OCI-LY1 (cell line): ENCODE measurements around the gene ANKRD60.

Experiments used
- EZH2 ChIP-seq: fragments of 200-600 bp; sonication (generic), shearing (Covaris generic); IDR thresholded peaks from 2 replicates; pipeline ENCODE4 v1.8.0; 2017; ENCODE audit warnings: borderline replicate concordance, mixed run types, mild to moderate bottlenecking, antibody characterized with exemption, low read length, moderate library complexity, mixed read lengths
- TF ChIP-seq, protein P1 (sequence below): fragments of 200-600 bp; sonication (generic), shearing (Covaris generic); IDR thresholded peaks from 2 replicates; pipeline ENCODE4 v1.5.1; 2017; ENCODE audit warnings: mild to moderate bottlenecking, antibody characterized with exemption, low read length, moderate library complexity, mixed read lengths

DNA sequence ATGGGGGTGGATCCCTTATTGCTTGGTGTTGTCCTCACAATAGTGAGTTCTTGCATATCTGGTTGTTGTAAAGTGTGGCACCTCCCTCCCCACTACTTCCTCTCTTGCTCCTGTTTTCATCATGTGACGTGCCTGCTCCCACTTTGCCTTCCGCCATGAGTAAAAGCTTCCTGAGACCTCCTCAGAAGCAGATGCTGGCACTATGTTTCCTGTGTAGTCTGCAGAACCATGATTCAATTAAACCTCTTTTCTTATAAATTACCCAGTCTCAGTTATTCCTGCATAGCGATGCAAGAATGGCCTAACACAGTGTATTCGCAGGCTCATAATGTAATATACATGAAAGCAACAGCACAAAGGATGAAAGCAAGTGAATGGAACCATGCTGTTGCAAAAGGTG is 28.4 kb upstream of the ANKRD60 start:
- no peak for TF ChIP-seq EZH2
- TF ChIP-seq, protein P1, sequence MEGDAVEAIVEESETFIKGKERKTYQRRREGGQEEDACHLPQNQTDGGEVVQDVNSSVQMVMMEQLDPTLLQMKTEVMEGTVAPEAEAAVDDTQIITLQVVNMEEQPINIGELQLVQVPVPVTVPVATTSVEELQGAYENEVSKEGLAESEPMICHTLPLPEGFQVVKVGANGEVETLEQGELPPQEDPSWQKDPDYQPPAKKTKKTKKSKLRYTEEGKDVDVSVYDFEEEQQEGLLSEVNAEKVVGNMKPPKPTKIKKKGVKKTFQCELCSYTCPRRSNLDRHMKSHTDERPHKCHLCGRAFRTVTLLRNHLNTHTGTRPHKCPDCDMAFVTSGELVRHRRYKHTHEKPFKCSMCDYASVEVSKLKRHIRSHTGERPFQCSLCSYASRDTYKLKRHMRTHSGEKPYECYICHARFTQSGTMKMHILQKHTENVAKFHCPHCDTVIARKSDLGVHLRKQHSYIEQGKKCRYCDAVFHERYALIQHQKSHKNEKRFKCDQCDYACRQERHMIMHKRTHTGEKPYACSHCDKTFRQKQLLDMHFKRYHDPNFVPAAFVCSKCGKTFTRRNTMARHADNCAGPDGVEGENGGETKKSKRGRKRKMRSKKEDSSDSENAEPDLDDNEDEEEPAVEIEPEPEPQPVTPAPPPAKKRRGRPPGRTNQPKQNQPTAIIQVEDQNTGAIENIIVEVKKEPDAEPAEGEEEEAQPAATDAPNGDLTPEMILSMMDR: no peak
